Retina (tissue), 1 donor: ENCODE measurements around the gene GRK3.
"Not testable (repeated sequence)": the region's sequence is repeated elsewhere in the genome, so short reads cannot be mapped to it uniquely, and the experiment has no call there.

Source experiments
- DNase-seq: peaks from one replicate; pipeline ENCODE4 v3.0.0-alpha.2; 2016

GRK3 gene

GRCh38 chr22:25702571-25703167 lies 138.2 kb downstream of the GRK3 start:
- no peak for DNase-seq

GRCh38 chr22:25704701-25705100 lies 140.2 kb downstream of the GRK3 start:
- no peak for DNase-seq

GRCh38 chr22:25706197-25706596 lies 141.7 kb downstream of the GRK3 start:
- DNase-seq = no peak

- DNase-seq = not testable (repeated sequence)
Measured at GRCh38 chr22:25708430-25708829, 144.0 kb downstream of the GRK3 start.

- DNase-seq = no peak
Measured at GRCh38 chr22:25709758-25710157, 145.3 kb downstream of the GRK3 start.

- no peak for DNase-seq
Measured at GRCh38 chr22:25710501-25710900, 146.0 kb downstream of the GRK3 start.

- no peak for DNase-seq
Measured at GRCh38 chr22:25711491-25711890, 147.0 kb downstream of the GRK3 start.

GRCh38 chr22:25712661-25713400 lies 148.4 kb downstream of the GRK3 start:
- no peak for DNase-seq

- no peak for DNase-seq
Measured at GRCh38 chr22:25714070-25714469, 149.6 kb downstream of the GRK3 start.

- no peak for DNase-seq
Measured at GRCh38 chr22:25714739-25715138, 150.3 kb downstream of the GRK3 start.

GRCh38 chr22:25716637-25717036 lies 152.2 kb downstream of the GRK3 start:
- DNase-seq = no peak

GRCh38 chr22:25718135-25718840 lies 153.8 kb downstream of the GRK3 start:
- DNase-seq = no peak

GRCh38 chr22:25722223-25722622 lies 157.7 kb downstream of the GRK3 start:
- no peak for DNase-seq

GRCh38 chr22:25722626-25723025 lies 158.2 kb downstream of the GRK3 start:
- DNase-seq = no peak

GRCh38 chr22:25726241-25726640 lies 161.8 kb downstream of the GRK3 start:
- DNase-seq = no peak

GRCh38 chr22:25728071-25728470 lies 163.6 kb downstream of the GRK3 start:
- no peak for DNase-seq

- DNase-seq = no peak
Measured at GRCh38 chr22:25729016-25729995, 164.8 kb downstream of the GRK3 start.

GRCh38 chr22:25735650-25736049 lies 171.2 kb downstream of the GRK3 start:
- no peak for DNase-seq

- DNase-seq = no peak
Measured at GRCh38 chr22:25736378-25737011, 172.0 kb downstream of the GRK3 start.

GRCh38 chr22:25739659-25740344 lies 175.3 kb downstream of the GRK3 start:
- no peak for DNase-seq
